HG02678 (cell line): Measurements from ENCODE around the gene PLEKHH3.
A peak's percentile ranks its signal among the peaks of the same experiment; 100 is the strongest.
"Not testable (repeated sequence)": the region's sequence is repeated elsewhere in the genome, so short reads cannot be mapped to it uniquely, and the experiment has no call there.

Experiments used
- ATAC-seq: cut with Tn5 transposase; IDR thresholded peaks from one replicate; pipeline ENCODE4 v1.9.1; 2021; ENCODE audit warnings: mild to moderate bottlenecking, moderate library complexity; ENCODE audit not compliant: unreplicated experiment

The PLEKHH3 gene

GRCh38 chr17:42632949-42633444 lies 43.8 kb downstream of the PLEKHH3 start:
- no peak for ATAC-seq

GRCh38 chr17:42629411-42630009 lies 47.3 kb downstream of the PLEKHH3 start:
- ATAC-seq: no peak

DNA sequence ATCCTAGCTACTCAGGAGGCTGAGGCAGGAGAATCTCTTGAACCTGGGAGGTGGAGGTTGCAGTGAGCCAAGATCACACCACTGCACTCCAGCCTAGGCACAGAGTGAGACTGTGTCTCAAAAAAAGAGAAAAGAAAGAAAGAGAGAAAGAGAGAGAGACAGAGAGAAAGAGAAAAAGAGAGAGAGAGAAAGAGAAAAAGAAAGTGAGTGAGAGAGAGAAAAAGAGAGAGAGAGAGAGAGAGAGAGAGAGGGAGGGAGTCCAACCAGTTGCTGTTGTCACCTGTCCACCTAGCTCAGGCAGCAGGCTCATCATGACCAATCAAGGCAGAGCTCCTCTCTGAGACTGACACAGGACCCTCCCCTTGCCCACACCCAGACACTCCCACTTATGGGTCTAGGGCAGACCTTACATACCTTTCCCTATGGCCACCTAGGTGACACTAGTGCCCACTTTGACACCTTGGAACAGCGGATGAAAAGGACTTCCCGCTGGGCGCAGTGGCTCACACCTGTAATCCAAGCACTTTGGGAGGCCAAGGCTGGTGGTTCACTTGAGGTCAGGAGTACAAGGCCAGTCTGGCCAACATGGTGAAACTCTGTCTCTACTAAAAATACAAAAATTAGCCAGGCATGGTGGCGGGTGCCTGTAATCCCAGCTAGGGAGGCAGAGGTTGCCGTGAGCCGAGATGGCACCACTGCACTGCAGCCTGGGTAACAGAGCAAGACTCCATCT lies 49.6 kb downstream of the PLEKHH3 start:
- ATAC-seq: not testable (repeated sequence)

DNA sequence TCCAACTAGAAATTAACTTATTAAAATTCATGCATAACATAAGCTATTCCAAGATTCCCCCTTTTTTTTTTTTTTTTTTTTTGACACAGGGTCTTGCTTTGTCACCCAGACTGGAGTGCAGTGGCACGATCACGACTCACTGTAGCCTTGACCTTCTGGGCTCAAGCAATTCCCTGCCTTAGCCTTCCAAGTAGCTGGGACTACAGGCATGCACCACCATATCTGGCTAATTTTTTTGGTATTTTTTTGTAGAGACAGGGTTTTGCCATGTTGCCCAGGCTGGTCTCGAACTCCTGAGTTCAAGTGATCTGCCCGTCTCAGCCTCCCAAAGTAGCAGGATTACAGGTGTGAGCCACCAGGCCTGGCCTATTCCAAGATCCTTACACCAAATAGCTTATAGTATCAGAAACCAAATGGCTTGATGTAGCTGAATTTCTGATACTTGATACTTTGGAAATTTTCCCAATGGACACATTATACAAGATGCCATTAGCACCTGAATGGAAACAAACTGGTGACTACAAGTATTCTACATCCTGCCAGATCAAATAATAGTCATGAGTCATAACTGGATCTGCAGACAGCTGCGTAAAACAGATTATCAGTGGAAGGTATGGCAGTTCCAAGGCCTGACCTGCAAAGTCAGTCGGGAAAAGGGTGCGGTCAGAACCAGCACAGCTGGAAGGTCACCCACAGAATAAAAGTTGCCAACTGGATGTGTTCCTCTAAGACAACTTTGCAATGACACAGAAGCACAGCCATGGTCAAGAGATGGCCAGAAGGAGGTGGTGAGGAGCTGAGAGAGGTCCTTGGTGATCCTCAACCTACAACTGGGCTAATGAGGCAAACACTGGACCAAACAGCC lies 52.8 kb downstream of the PLEKHH3 start:
- no peak for ATAC-seq

DNA sequence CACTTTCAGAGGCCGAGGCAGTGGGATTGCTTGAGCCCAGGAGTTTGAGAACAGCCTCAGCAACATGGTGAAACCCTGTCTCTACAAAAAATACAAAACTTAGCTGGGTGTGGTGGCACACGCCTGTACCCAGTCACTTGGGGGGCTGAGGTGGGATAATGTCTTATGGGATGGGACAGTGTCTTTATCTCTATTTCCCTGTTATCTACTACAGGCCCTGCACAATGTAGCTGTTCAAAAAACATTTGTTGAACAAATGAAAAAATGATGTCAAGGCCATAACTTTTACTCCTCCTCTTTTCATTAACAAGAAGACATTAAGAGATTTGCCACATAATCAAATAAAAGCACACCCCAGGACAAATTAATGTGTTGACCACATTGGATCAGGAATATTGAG lies 53.5 kb downstream of the PLEKHH3 start:
- ATAC-seq: no peak

DNA sequence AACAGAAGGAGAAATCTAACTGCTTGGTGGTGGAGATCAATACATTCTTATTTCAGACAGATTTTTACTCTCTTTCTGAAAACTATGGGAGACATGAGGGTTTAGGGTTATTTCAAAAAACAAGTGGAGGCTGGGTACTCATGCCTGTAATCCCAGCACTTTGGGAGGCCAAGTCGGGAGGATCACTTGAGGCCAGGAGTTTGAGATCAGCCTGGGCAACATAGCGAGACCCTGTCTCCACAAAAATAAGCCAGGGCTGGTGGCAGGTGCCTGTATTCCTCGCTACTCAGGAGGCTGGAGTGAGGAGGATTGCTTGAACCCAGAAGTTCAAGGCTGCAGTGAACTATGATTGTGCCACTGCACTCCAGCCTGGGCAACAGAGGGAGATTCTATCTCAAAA lies 54.8 kb downstream of the PLEKHH3 start:
- ATAC-seq: not testable (repeated sequence)

- peak; percentile 73 for ATAC-seq
Measured at GRCh38 chr17:42618442-42619150, 58.2 kb downstream of the PLEKHH3 start.

DNA sequence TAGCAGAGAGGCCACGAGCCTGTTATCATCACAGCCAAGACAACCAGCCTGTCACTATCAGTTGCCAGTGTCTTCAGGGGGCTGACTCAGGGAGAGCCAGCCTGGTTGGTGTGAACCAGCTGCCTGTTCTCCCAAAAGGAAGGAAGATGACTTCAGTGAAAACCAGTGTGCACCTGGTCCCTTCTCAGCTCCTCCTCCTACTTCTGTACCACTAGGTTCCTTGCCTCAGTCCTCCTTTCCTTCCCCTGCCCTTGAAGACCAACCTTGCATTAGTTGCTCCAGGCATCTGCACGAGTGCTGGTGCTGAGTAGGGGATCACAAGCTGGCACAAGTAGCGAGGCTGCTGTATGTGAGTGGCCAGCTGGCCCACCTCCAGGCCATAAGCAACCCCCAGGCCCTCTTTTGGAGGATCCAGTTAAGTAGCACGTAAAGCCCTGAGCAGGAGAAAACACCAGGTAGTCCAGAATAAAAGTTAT lies 58.8 kb downstream of the PLEKHH3 start:
- peak; percentile 23 for ATAC-seq
